ENCODE measurements around the gene GDA.
"Not testable (repeated sequence)": the region's sequence is repeated elsewhere in the genome, so short reads cannot be mapped to it uniquely, and the experiment has no call there.

Gene GDA

GRCh38 chr9:72289401-72289800 lies 140.2 kb downstream of the GDA start:
- DNase-seq = no peak

GRCh38 chr9:72290311-72290710 lies 141.1 kb downstream of the GDA start:
- DNase-seq = no peak

DNA sequence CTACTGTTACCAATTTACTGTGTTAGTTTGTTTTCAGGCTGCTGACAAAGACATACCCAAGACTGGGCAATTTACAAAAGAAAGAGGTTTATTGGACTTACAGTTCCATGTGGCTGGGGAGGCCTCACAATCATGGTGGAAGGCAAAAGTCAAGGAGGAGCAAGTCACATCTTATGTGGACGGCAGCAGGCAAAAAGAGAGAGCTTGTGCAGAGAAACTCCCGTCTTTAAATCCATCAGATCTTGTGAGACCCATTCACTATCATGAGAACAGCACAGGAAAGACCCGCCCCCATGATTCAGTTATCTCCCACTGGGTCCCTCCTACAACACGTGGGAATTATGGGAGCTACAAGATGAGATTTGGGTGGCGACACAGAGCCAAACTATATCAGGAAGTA lies 142.3 kb downstream of the GDA start:
- not testable (repeated sequence) for DNase-seq

- DNase-seq = no peak
These were observed 143.0 kb downstream of the GDA start for GRCh38 chr9:72292256-72292682.

DNA sequence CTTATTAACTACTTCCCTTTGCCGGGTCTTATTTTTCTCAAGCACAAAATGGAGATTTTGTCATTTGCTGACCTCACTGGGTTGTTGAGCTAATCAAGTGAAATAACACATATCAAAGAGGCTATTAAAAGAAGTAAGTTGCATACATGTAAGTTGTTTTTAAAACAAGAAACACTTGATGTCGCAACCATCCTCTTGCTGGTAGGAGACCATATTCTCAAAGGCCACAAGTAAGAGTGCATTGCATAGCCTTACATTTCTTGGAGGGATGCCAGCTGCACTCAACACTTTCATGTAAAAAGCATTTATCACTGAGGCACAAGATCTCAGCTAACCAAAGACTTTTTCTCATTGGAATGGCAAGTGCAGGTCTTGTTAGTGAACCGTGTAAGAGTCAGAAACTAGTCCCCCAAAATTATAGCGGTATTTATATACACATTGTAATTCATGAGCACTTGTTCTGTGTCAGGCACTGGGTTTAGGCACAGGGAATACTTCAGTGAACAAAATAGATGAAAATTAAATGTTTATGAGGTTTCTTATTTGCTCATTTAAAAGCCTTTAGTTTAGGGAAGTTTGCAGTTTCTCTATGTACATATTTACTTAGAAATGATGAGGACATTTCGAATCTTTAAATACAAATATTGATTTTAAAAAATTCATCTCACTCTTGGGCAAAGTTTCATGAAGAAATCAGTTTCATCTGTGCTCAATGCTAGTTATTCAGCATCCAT lies 143.8 kb downstream of the GDA start:
- no peak for DNase-seq

DNA sequence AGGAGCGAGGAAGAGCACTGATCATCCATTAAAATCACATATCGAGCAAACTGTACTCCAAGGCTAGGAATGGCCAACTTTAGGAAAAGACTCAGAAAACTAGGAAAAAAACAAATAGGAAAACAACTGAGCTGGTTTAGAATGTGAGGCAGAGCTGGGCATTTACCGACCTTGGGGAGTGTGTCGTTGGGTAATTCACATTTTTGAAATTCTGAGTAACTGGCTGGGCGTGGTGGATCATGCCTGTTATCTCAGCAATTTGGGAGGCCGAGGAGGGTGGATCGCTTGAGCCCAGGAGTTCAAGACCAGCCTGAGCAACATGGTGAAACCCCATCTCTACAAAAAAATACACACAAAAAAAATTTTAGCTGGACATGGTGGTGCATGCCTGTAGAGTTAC lies 145.7 kb downstream of the GDA start:
- no peak for DNase-seq

- no peak for DNase-seq
These were observed 148.3 kb downstream of the GDA start for GRCh38 chr9:72297516-72297915.

DNA sequence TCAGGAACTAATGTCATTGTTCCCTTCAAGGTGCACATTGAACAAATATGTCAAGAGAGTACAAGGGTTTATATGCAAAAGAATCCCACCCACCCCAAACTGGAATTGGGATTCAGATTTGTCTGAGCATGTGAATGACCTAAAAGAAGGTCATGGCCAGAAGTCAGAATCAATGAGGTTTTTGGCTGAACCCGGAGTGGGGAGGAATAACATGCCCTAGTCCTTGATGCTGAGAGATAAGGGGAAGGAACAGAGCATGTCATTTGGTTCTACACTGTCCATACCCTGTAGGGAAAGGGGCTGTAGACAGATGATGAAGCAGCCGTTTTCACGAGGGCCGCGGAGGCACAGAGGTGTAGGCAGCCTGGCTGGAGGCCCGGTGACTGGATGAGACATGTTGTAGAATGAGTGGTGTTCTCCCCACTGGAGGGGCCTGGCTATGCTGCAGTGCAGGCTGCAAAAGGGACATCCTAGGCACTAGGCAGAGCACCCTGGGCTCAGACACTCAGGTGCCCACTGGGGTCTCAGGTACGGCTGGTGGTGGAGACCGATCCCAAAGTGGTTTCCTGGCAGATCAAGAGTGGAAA lies 149.9 kb downstream of the GDA start:
- no peak for DNase-seq

DNA sequence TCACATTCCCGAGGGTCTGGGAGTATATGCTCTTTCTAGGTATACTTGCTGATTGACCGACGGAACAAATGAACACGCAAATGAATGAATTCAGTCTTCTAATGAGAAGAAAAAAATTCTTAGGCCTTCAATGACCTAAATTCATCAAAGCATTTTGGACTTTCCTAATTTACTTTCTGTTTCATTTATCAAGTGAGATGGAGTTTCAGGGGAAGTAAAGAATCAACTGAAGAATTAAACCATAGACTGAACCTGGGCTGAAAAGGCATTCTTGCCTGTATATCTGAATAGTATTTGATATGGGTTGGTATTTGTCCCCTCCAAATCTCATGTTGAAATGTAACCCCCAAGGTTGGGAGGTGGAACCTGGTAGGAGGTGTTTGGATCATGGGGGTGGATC lies 151.6 kb downstream of the GDA start:
- DNase-seq = no peak
